Measurements from ENCODE around the gene NRIP1.

Gene NRIP1

GRCh38 chr21:14991957-14992356 lies 72.8 kb downstream of the NRIP1 start:
- DNase-seq (ENCODE audit: low read depth): peak; percentile 42
- TF ChIP-seq CTCF (IDR thresholded peaks at IDR 0.05; ENCODE audit: low read length, missing control alignments): no peak
- no peak overlapping the region for H3K4me3 ChIP-seq (replicated peaks; ENCODE audit: low read depth, low read length)

GRCh38 chr21:14989359-14989758 lies 75.4 kb downstream of the NRIP1 start:
- DNase-seq (ENCODE audit: low read depth): peak; percentile 61
- TF ChIP-seq CTCF (IDR thresholded peaks at IDR 0.05; ENCODE audit: low read length, missing control alignments): no peak
- no peak overlapping the region for H3K4me3 ChIP-seq (replicated peaks; ENCODE audit: low read depth, low read length)

- no peak for TF ChIP-seq CTCF (IDR thresholded peaks at IDR 0.05; ENCODE audit: low read length, missing control alignments)
- no peak for DNase-seq (ENCODE audit: low read depth)
- H3K4me3 ChIP-seq (replicated peaks; ENCODE audit: low read depth, low read length): no peak overlapping the region
Measured at GRCh38 chr21:14988760-14989159, 76.0 kb downstream of the NRIP1 start.

- no peak for DNase-seq (ENCODE audit: low read depth)
- H3K4me3 ChIP-seq (replicated peaks; ENCODE audit: low read depth, low read length): no peak overlapping the region
- no peak for TF ChIP-seq CTCF (IDR thresholded peaks at IDR 0.05; ENCODE audit: low read length, missing control alignments)
Measured at GRCh38 chr21:14987370-14988170, 77.2 kb downstream of the NRIP1 start.

- H3K4me3 ChIP-seq (replicated peaks; ENCODE audit: low read depth, low read length): no peak overlapping the region
- no peak for DNase-seq (ENCODE audit: low read depth)
- no peak for TF ChIP-seq CTCF (IDR thresholded peaks at IDR 0.05; ENCODE audit: low read length, missing control alignments)
Measured at GRCh38 chr21:14985306-14985705, 79.5 kb downstream of the NRIP1 start.

- no peak overlapping the region for H3K4me3 ChIP-seq (replicated peaks; ENCODE audit: low read depth, low read length)
- no peak for DNase-seq (ENCODE audit: low read depth)
- TF ChIP-seq CTCF (IDR thresholded peaks at IDR 0.05; ENCODE audit: low read length, missing control alignments): no peak
Measured at GRCh38 chr21:14982336-14982735, 82.5 kb downstream of the NRIP1 start.

- DNase-seq (ENCODE audit: low read depth): no peak
- TF ChIP-seq CTCF (IDR thresholded peaks at IDR 0.05; ENCODE audit: low read length, missing control alignments): no peak
- H3K4me3 ChIP-seq (replicated peaks; ENCODE audit: low read depth, low read length): no peak overlapping the region
Measured at GRCh38 chr21:14981246-14981645, 83.6 kb downstream of the NRIP1 start.

All from fibroblast of pulmonary artery (primary cell).